ENCODE measurements around the gene N4BP2.

N4BP2 gene

DNA sequence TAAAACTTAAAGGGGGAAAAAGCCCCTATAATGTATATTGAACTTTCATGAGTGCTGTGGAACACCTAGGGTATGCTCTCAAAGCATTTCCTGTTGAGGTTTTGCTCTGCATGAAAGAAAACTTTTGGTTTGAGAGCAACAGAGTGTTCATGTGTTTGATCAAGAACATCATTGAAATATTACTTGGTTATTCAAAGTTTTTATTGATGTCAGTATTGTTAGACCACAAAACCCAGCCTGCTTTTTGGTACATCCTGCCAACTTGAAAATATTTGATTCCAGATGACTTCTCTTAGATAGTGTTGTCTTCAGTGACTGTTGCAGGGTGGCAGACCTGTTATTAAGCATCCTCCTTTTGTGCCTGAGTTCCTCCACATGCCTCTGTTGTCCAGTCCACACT, 68.0 kb downstream of the N4BP2 start:
- H2BK15ac ChIP-seq (ENCODE audit: low read depth, poor library complexity, severe bottlenecking) = no peak overlapping the region
- H3K4ac ChIP-seq (ENCODE audit: low read depth in 1 of 2, low read length in 2 of 2) = no peak overlapping the region

DNA sequence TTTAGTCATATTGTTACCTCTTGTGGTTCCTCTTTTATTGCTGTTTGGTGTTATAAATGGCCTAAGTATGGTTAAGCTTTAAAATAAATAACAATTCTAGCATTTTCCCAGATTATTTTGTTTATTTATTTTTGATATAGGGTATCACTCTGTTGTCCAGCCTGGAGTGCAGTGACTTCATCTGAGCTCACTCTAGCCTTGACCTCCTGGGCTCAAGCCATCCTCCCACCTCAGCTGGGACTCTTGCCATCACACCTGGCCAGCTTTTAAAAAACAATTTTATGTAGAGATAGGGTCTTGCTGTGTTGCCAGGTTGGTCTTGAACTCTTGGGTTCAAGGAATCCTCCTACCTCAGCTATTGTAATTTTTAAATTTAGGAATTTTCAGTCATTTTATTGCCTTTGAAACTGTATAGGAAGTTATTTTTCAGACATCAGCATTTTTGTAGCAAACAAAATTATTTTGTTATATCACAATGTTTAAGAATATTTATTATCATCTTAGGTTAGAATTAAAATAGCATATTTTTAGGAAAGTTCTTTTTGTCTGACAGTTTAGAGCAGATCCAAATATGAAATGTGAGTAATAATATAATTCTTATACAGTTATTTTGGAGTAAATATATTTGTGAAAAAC, 73.9 kb downstream of the N4BP2 start:
- H3K4me1 ChIP-seq (ENCODE audit: control insufficient read depth, insufficient read depth, low read depth, low read length) = no peaks in the 10 kb centered on the region
- no peak overlapping the region for H3K23ac ChIP-seq (ENCODE audit: low read length in 2 of 2)
- no peak overlapping the region for H3K4me2 ChIP-seq (ENCODE audit: low read length, poor library complexity, severe bottlenecking)
- no peaks in the 10 kb centered on the region for H3K9me3 ChIP-seq (ENCODE audit: control insufficient read depth, low read length)
- H2BK15ac ChIP-seq (ENCODE audit: low read depth, poor library complexity, severe bottlenecking) = no peak overlapping the region
- no peak overlapping the region for H3K14ac ChIP-seq (ENCODE audit: low read length in 2 of 2)
- H2BK120ac ChIP-seq (ENCODE audit: low read depth, low read length) = no peak overlapping the region
- H2AFZ ChIP-seq (ENCODE audit: low read depth, low read length) = no peak overlapping the region
- no peak overlapping the region for H4K91ac ChIP-seq (ENCODE audit: low read length)
- no peak for DNase-seq
- no peaks in the 10 kb centered on the region for H3K27me3 ChIP-seq (ENCODE audit: control insufficient read depth in 1 of 2, insufficient read depth in 1 of 2, low read length in 2 of 2)
- H3K4ac ChIP-seq (ENCODE audit: low read depth in 1 of 2, low read length in 2 of 2) = no peak overlapping the region
- no peak overlapping the region for H2BK12ac ChIP-seq (ENCODE audit: low read length in 2 of 2)
- H2AK5ac ChIP-seq (ENCODE audit: low read length, severe bottlenecking) = no peak overlapping the region
- no peak overlapping the region for H3K9ac ChIP-seq (ENCODE audit: low read length)
- H3K4me3 ChIP-seq (ENCODE audit: insufficient read depth in 1 of 2, low read depth in 1 of 2, low read length in 2 of 2) = no peak overlapping the region
- H3K79me1 ChIP-seq (replicated peaks; ENCODE audit: low read length, poor library complexity, severe bottlenecking) = peaks cover 1% of the 10 kb centered on the region
- H2BK5ac ChIP-seq (ENCODE audit: low read depth, low read length, poor library complexity, severe bottlenecking) = no peak overlapping the region
- no peak overlapping the region for H4K8ac ChIP-seq (ENCODE audit: low read length)
- no peak overlapping the region for H3K18ac ChIP-seq (ENCODE audit: low read depth in 1 of 2, low read length in 2 of 2)
- H3K36me3 ChIP-seq (ENCODE audit: control insufficient read depth in 1 of 2, insufficient read depth in 2 of 2, low read depth in 1 of 2, low read length in 2 of 2) = peaks cover 0 to 2% of the 10 kb centered on the region in 2 experiments
- no peak overlapping the region for H3K27ac ChIP-seq (ENCODE audit: low read length, poor library complexity, severe bottlenecking)

More for the DNA sequence above, 68.0 kb downstream of the N4BP2 start:
- no peak overlapping the region for H2BK120ac ChIP-seq (ENCODE audit: low read depth, low read length)
- peaks cover 1% of the 10 kb centered on the region for H3K79me1 ChIP-seq (replicated peaks; ENCODE audit: low read length, poor library complexity, severe bottlenecking)
- H3K9ac ChIP-seq (ENCODE audit: low read length) = no peak overlapping the region
- H3K4me2 ChIP-seq (ENCODE audit: low read length, poor library complexity, severe bottlenecking) = no peak overlapping the region
- H4K8ac ChIP-seq (ENCODE audit: low read length) = no peak overlapping the region
- H3K23ac ChIP-seq (ENCODE audit: low read length in 2 of 2) = no peak overlapping the region
- no peak overlapping the region for H3K27ac ChIP-seq (ENCODE audit: low read length, poor library complexity, severe bottlenecking)
- no peak overlapping the region for H3K4me3 ChIP-seq (ENCODE audit: insufficient read depth in 1 of 2, low read depth in 1 of 2, low read length in 2 of 2)
- no peaks in the 10 kb centered on the region for H3K27me3 ChIP-seq (ENCODE audit: control insufficient read depth in 1 of 2, insufficient read depth in 1 of 2, low read length in 2 of 2)
- no peak overlapping the region for H2BK5ac ChIP-seq (ENCODE audit: low read depth, low read length, poor library complexity, severe bottlenecking)
- H3K9me3 ChIP-seq (ENCODE audit: control insufficient read depth, low read length) = no peaks in the 10 kb centered on the region
- H2AK5ac ChIP-seq (ENCODE audit: low read length, severe bottlenecking) = no peak overlapping the region
- no peak overlapping the region for H2BK12ac ChIP-seq (ENCODE audit: low read length in 2 of 2)
- peaks cover 0 to 6% of the 10 kb centered on the region in 2 experiments for H3K36me3 ChIP-seq (ENCODE audit: control insufficient read depth in 1 of 2, insufficient read depth in 2 of 2, low read depth in 1 of 2, low read length in 2 of 2)
- DNase-seq = no peak
- H3K14ac ChIP-seq (ENCODE audit: low read length in 2 of 2) = no peak overlapping the region
- H3K18ac ChIP-seq (ENCODE audit: low read depth in 1 of 2, low read length in 2 of 2) = no peak overlapping the region
- H2AFZ ChIP-seq (ENCODE audit: low read depth, low read length) = no peak overlapping the region
- H4K91ac ChIP-seq (ENCODE audit: low read length) = no peak overlapping the region
- H3K4me1 ChIP-seq (ENCODE audit: control insufficient read depth, insufficient read depth, low read depth, low read length) = no peaks in the 10 kb centered on the region

DNA sequence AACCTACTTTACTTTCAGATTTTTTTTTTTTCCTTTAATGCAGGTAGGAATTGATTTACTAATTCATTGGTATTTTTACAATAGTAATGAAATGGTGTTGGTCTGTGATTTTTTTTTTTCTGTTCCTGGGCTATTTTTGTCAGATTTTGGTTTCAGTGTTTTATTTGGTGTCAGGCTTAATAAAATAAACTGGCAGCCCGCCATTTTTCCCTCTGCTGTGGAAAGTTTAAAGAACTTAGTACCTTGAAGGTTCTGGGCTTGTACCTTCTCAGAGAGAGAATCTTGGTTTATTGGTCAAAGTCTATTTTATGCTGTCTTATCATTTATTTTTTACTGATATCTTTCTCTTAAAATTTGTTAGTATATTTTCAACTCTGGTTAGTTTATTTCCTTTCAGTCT, 76.2 kb downstream of the N4BP2 start:
- 100% methylated on average over 1 of the region's 1 CpG for WGBS
- no peak overlapping the region for H2AK5ac ChIP-seq (ENCODE audit: low read length, severe bottlenecking)

GRCh38 chr4:40134206-40134917, 77.7 kb downstream of the N4BP2 start:
- H4K91ac ChIP-seq (ENCODE audit: low read length) = no peak overlapping the region
- no peak overlapping the region for H3K4me2 ChIP-seq (ENCODE audit: low read length, poor library complexity, severe bottlenecking)
- H3K79me1 ChIP-seq (replicated peaks; ENCODE audit: low read length, poor library complexity, severe bottlenecking) = no peaks in the 10 kb centered on the region
- H2AK5ac ChIP-seq (ENCODE audit: low read length, severe bottlenecking) = no peak overlapping the region
- no peak overlapping the region for H3K27ac ChIP-seq (ENCODE audit: low read length, poor library complexity, severe bottlenecking)
- no peaks in the 10 kb centered on the region for H3K9me3 ChIP-seq (ENCODE audit: control insufficient read depth, low read length)
- H3K23ac ChIP-seq (ENCODE audit: low read length in 2 of 2) = no peak overlapping the region
- no peak overlapping the region for H2BK12ac ChIP-seq (ENCODE audit: low read length in 2 of 2)
- H4K8ac ChIP-seq (ENCODE audit: low read length) = peak overlapping the region; percentile 51
- no peak overlapping the region for H2AFZ ChIP-seq (ENCODE audit: low read depth, low read length)
- peaks cover 2 to 5% of the 10 kb centered on the region in 2 experiments for H3K36me3 ChIP-seq (ENCODE audit: control insufficient read depth in 1 of 2, insufficient read depth in 2 of 2, low read depth in 1 of 2, low read length in 2 of 2)
- H3K18ac ChIP-seq (ENCODE audit: low read depth in 1 of 2, low read length in 2 of 2) = no peak overlapping the region
- H3K4me3 ChIP-seq (ENCODE audit: insufficient read depth in 1 of 2, low read depth in 1 of 2, low read length in 2 of 2) = no peak overlapping the region
- no peak overlapping the region for H2BK5ac ChIP-seq (ENCODE audit: low read depth, low read length, poor library complexity, severe bottlenecking)
- no peak overlapping the region for H3K14ac ChIP-seq (ENCODE audit: low read length in 2 of 2)
- no peaks in the 10 kb centered on the region for H3K4me1 ChIP-seq (ENCODE audit: control insufficient read depth, insufficient read depth, low read depth, low read length)
- H2BK120ac ChIP-seq (ENCODE audit: low read depth, low read length) = no peak overlapping the region
- 100% methylated on average over 1 of the region's 1 CpG for WGBS
- H3K9ac ChIP-seq (ENCODE audit: low read length) = no peak overlapping the region
- H3K27me3 ChIP-seq (ENCODE audit: control insufficient read depth in 1 of 2, insufficient read depth in 1 of 2, low read length in 2 of 2) = no peaks in the 10 kb centered on the region
- H3K4ac ChIP-seq (ENCODE audit: low read depth in 1 of 2, low read length in 2 of 2) = no peak overlapping the region
- no peak overlapping the region for H2BK15ac ChIP-seq (ENCODE audit: low read depth, poor library complexity, severe bottlenecking)
- DNase-seq = no peak

More for the DNA sequence above, 76.2 kb downstream of the N4BP2 start:
- H3K4me3 ChIP-seq (ENCODE audit: insufficient read depth in 1 of 2, low read depth in 1 of 2, low read length in 2 of 2) = no peak overlapping the region
- H3K9me3 ChIP-seq (ENCODE audit: control insufficient read depth, low read length) = no peaks in the 10 kb centered on the region
- H3K4me1 ChIP-seq (ENCODE audit: control insufficient read depth, insufficient read depth, low read depth, low read length) = no peaks in the 10 kb centered on the region
- H2BK15ac ChIP-seq (ENCODE audit: low read depth, poor library complexity, severe bottlenecking) = no peak overlapping the region
- H4K91ac ChIP-seq (ENCODE audit: low read length) = no peak overlapping the region
- peaks cover 2 to 5% of the 10 kb centered on the region in 2 experiments for H3K36me3 ChIP-seq (ENCODE audit: control insufficient read depth in 1 of 2, insufficient read depth in 2 of 2, low read depth in 1 of 2, low read length in 2 of 2)
- no peaks in the 10 kb centered on the region for H3K79me1 ChIP-seq (replicated peaks; ENCODE audit: low read length, poor library complexity, severe bottlenecking)
- H3K27ac ChIP-seq (ENCODE audit: low read length, poor library complexity, severe bottlenecking) = no peak overlapping the region
- H3K4me2 ChIP-seq (ENCODE audit: low read length, poor library complexity, severe bottlenecking) = no peak overlapping the region
- H2AFZ ChIP-seq (ENCODE audit: low read depth, low read length) = no peak overlapping the region
- H2BK120ac ChIP-seq (ENCODE audit: low read depth, low read length) = no peak overlapping the region
- no peak overlapping the region for H3K18ac ChIP-seq (ENCODE audit: low read depth in 1 of 2, low read length in 2 of 2)
- H2BK12ac ChIP-seq (ENCODE audit: low read length in 2 of 2) = no peak overlapping the region
- H3K4ac ChIP-seq (ENCODE audit: low read depth in 1 of 2, low read length in 2 of 2) = no peak overlapping the region
- H4K8ac ChIP-seq (ENCODE audit: low read length) = no peak overlapping the region
- H2BK5ac ChIP-seq (ENCODE audit: low read depth, low read length, poor library complexity, severe bottlenecking) = no peak overlapping the region
- no peaks in the 10 kb centered on the region for H3K27me3 ChIP-seq (ENCODE audit: control insufficient read depth in 1 of 2, insufficient read depth in 1 of 2, low read length in 2 of 2)
- DNase-seq = no peak
- H3K9ac ChIP-seq (ENCODE audit: low read length) = no peak overlapping the region
- no peak overlapping the region for H3K14ac ChIP-seq (ENCODE audit: low read length in 2 of 2)
- no peak overlapping the region for H3K23ac ChIP-seq (ENCODE audit: low read length in 2 of 2)

All from mesenchymal stem cell (in vitro differentiated cells and primary cell).